ENCODE data around the gene CEP104.

The CEP104 gene

DNA sequence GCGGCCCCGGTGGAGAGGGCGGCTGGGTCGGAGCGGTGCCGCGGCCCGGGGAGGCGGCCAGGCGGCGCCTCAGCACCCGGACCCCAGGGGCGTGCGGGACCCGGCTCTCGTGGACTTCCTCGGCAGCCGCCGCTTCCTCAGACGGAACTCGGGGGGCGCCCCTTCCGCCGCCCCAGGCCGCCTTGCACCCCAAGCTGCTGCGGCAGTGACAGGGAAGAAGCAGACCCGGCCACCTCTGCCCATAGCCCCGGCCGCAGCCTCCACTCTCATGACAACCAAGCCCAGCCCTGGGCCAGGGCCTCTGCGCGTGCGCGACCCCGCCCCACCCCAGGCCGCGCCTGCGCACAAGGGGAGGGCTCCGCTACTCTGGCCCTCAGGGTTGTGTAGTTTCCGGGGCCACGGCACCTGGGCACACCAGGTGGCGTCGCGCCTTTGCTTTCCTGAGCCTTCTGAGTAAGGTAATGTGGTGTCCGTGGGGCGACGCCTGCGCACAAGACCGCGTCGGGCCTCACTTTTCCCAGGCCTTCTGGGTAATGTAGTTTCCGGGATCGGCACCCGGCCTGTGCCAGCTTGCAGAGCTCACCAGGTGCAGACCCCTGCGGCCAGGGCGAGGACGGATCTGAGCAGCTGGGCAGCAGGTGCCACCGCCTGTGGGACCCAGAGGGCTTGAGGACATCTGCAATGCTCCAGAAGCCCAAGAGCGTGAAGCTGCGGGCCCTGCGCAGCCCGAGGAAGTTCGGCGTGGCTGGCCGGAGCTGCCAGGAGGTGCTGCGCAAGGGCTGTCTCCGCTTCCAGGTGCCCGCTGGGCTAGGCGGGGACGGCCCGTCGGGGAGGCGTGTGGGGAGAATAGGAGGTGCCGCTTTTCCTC lies at the start of gene CEP104, which contains the start of gene DFFB:
Gene CEP104, minus strand, starts transcription at position 289 of the 868 bp plus-strand sequence. CDS start 4,804 bp downstream, outside the sequence.
Gene DFFB, plus strand, starts transcription at position 554 of the 868 bp plus-strand sequence. Its CDS starts 128 bp downstream, at position 682.
- DNase-seq (ENCODE audit: low read depth), result peak; percentile 92

- no peak for DNase-seq (ENCODE audit: low read depth)
Measured at GRCh38 chr1:3906672-3907020, 49.6 kb upstream of the CEP104 start.

- DNase-seq (ENCODE audit: low read depth), result no peak
Measured at GRCh38 chr1:3905953-3906671, 49.1 kb upstream of the CEP104 start.

- no peak for DNase-seq (ENCODE audit: low read depth)
Measured at GRCh38 chr1:3905266-3905952, 48.4 kb upstream of the CEP104 start.

DNA sequence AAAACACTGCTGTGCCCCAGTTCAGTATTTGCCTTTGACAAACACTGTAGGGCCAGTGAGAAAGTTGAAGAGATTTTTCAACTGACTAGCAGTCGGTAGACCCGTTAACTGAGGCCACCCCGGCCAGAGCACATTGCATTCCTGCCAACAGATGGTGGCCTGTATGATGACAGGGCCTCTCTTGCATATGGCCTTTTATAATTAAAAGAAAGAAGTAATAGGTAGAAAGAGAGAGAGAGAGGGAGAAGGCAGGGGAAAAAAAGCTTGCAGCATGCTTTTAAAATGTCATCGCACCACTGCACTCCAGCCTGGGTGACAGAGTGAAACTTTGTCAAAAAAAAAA lies 47.8 kb upstream of the CEP104 start:
- DNase-seq (ENCODE audit: low read depth), result no peak

GRCh38 chr1:3904006-3904842 lies 47.2 kb upstream of the CEP104 start:
- no peak for DNase-seq (ENCODE audit: low read depth)

DNA sequence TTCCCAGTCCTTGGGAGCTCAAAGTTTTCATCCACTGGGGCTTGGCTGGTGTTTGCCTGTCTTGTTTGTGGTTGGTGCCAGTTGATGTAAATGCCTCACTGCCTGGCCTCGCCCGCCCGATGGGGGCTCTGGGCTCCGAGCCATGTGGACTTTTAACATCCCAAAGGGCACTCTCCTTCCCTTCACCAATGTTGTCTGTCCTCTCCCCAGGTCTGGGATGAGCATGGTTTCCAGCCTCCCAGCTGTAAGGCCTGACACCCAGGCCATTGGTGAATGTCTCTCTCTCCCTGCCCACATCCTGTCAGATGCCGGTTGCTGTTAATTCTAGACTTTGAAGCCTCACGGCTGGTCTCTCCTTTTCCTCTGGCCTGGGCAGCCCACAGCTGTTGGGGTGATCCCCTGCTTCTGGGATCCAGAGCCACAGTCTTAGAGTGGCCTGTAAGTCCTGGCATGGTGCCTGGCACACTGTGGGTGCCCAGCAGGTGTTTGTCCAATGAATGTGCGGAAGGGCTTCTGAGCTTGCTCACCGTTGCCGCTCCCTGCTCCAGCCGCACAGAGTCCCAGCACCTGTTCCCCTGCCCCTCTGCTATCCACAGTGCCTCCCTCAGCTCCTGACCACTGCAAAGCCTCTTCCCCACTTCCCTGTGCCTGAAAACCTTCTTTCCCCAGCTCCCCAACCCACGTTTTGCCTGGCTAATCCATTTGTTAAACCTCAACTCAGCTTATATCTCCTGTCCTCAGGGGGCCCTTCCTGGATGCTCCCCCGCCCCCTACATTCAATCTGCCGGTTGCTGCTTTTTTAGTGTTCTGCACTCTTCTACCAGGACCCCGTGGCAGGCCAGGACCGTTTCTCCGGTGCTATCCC lies 46.4 kb upstream of the CEP104 start:
- DNase-seq (ENCODE audit: low read depth), result no peak

DNA sequence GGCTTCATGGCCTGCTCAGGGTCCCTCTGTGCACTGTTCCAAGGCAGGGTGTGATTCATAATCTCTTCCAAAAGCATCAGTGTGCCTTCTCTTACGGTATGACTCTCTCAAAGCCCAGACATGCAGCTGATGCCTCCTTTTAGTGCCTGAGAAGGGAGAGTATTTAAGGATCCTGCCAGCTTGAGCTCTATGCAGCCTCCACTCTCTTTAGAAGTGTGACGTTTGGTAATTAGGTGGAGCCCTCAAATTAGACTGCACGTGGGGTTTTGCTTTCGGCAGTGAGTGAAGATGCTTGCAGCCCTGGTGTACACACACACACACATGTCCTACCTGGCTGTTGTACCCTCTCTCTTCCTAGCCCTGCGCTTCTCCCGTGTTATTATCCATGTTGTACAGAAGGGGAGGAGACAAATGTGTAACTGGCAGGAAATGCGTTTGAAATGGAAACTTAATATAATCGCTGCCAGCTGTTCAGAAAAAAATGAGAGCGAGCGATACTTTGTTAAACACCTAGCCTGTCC lies 45.6 kb upstream of the CEP104 start:
- no peak for DNase-seq (ENCODE audit: low read depth)

DNA sequence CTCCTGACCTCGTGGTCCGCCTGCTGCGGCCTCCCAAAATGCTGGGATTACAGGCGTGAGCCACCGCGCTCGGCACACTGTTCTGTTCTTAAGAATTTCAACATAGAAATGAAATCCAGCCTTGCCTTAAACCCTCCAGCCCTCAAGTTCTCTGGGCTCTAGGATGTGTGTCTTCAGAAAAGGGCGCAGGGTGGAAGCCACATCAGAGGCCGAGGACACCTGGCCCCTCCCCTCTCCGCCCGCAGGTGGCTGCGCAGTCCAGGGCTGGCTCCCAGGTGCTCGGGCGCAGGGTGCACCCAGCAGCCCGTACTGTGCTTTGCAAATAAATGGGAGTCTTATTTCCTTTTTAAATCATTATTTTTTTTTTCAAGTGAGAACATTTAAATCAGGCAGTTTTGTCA lies 45.1 kb upstream of the CEP104 start:
- DNase-seq (ENCODE audit: low read depth), result no peak

GRCh38 chr1:3900969-3901529 lies 44.0 kb upstream of the CEP104 start:
- DNase-seq (ENCODE audit: low read depth), result peak; percentile 83

DNA sequence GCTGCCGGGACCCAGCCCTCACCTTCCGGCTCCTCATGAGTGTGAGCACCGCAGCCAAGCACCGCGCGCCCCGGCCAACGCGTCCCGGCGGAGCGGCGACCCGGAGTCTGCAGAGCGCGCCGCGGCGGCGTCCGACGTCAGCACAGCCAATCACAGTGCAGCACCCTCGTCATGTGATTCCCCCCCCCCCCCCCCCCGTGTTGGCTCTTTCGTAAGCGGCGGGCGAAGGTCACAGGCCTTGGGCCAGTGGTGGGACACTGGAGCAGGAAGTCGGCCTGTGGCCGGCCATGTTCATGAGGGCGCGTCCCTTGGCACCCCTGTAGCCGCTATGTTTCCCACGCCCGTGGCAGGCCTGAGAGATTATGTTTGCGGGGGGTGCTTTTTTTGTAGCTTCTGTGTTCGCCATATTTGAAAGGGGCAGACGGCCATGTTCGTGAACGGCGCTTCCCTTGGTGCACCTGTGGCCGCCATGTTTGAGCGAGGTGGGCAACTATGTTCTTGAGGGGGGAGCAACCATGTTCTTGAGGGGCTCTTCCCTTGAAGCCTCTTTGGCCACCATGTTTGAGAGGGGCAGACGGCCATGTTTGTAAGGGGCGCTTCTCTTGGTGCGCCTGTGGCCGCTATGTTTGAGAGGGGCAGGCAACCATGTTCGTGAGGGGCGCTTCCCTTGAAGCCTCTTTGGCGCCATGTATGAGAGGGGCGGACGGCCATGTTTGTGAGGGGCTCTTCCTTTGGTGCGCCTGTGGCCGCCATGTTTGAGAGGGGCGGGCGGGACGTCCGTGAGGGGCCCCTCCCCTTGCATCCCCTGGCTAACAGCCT lies 43.3 kb upstream of the CEP104 start, which contains the start of gene C1orf174:
Gene C1orf174, minus strand, starts transcription at position 123 of the 819 bp plus-strand sequence. Its CDS starts 86 bp downstream, at position 37.
- DNase-seq (ENCODE audit: low read depth), result peak; percentile 88

GRCh38 chr1:3899754-3900149 lies 42.7 kb upstream of the CEP104 start:
- no peak for DNase-seq (ENCODE audit: low read depth)

DNA sequence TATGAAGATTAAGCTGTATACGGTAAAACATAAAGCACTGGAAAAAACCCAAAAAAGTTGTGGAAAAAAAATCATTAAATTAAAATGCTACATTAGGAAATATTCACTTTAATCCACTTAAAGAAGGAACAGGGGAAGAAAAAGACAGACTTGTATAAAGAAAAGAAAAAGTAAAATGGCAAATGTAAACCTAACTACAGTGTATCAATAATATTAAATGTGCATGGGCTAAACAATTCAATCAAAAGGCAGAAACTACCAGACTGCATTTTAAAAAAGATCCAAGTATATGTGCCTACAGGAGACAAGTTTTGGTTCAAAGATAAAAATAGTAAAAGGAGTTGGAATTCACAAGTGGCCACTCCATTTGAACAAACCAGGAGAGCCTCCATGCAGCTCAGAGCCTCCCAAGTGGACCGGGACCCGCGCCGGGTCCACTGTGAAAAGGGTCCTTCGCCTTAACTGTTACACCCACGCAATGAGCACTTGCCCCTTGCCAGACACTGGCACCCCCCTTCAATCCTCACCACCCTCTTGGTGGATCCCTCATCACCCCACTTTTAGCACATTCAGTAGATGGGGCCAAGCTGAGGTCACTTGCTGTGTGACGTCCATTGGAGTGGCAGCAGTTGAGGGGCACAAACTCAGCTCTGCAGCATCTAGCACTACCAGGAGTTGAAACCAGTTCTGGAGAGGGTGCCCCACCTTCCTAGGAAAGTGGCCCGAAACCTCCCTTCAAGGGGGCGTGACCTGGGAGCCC lies 42.2 kb upstream of the CEP104 start:
- DNase-seq (ENCODE audit: low read depth), result no peak

GRCh38 chr1:3898475-3898735 lies 41.4 kb upstream of the CEP104 start:
- no peak for DNase-seq (ENCODE audit: low read depth)

DNA sequence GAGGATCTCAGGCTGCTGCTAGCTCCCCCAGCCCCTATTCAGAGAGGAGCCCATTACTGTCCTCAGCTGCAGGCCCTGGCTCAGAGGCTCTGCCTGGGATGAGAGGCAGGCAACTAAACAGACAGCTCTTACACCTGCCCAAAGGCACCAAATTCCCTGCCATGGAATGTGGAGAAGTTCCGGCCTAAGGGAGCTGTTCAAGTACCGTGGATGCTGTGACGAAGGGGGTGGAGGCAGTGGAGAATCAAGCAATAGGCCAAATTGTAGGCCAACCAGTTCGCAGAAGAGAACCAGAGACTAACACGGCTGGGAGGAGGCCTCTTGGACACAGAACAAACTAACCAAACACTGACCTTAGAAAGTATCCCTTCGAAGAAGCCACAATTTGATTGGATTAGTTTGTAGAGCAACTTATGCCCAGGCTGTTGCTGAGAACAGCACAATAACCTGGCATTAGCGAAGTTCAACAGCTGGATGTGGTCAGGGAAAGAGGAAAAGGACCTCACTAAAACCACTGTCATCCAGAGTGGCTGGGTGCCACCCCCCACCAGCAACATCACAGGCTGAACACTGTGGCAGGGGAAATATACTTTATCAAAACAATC lies 39.5 kb upstream of the CEP104 start:
- no peak for DNase-seq (ENCODE audit: low read depth)

- DNase-seq (ENCODE audit: low read depth), result no peak
Measured at GRCh38 chr1:3895951-3896325, 38.9 kb upstream of the CEP104 start.

DNA sequence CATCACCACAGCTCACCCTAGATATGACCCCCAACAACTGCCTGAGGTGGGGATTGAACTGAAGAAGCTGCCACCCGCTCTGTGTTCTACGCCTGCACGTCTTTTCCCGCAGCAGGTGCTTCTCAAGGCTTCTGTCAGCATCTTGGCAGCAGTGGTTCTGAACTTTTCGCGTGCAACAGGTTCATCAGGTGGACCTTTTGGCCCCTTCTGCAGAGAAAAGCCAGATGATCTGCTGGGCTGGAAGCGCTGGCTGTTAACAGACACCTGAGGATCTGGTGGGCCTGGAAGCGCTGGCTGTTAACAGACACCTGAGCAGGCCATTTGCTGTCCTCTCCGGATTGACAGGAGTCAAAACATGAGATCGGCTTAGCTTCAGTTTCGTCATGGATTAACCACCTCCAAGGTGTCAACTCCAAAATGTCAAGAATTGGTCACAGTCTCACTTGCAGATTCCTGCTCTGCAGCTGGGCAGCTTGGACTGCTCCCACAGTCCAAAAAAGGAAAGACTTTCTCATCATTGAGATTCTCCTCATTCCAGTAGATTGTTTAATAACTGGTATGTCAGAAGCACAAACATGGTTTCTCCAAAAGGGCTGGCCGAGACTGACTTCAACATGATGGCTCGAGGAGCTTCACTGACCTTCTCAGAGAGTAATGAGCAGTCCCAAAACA lies 38.4 kb upstream of the CEP104 start:
- DNase-seq (ENCODE audit: low read depth), result no peak
